ENCODE measurements around the gene SFT2D2. TPM values are rescaled to one million over a fixed set of nuclear protein-coding genes. Genes with fewer than 3 reads are reported as not detected.
A peak's percentile ranks its signal among the peaks of the same experiment; 100 is the strongest.
"Not testable (repeated sequence)": the region's sequence is repeated elsewhere in the genome, so short reads cannot be mapped to it uniquely, and the experiment has no call there.

SFT2D2 gene
- total RNA-seq, 2 donors from 2014 or later, result 32.5 to 34.3 TPM

DNA sequence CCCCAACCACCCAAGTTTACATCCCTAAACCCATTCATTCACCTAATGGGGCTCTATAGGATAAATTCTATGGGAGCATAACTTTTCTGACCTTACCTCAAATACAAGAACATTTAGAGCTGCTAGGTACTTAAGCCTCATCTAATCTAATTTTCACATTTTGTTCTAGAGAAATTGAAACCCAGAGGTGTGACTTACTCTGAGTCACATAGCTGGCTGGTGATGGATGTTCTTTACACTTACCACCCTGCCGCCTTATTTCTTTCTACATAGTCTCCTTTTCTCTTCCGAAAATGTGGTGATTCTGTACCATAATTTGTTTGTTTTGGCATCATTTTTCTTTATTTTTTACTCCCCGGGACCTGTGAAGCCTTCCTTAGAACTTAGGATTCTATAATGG lies 26.7 kb upstream of the SFT2D2 start:
- Histone ChIP-seq H3K27ac (ENCODE audit: low read depth, low read length) (no peak overlapping the region), H3K9me3 (ENCODE audit: control insufficient read depth, low read length) (peaks cover 7% of the 10 kb centered on the region), H3K36me3 (ENCODE audit: control insufficient read depth, insufficient read depth, low read length) (peaks cover 69% of the 10 kb centered on the region), H3K9ac (ENCODE audit: extremely low read depth, low read length, poor library complexity, severe bottlenecking) (no peak overlapping the region), H3K4me1 (ENCODE audit: control insufficient read depth, insufficient read depth, low read length) (peaks cover 2% of the 10 kb centered on the region), H3K4me3 (ENCODE audit: low read length) (peak overlapping the region; percentile 16), H3K27me3 (ENCODE audit: control insufficient read depth, insufficient read depth, low read length, poor library complexity, severe bottlenecking) (no peaks in the 10 kb centered on the region)
- H3K9me3 Mint-ChIP-seq, result peaks cover 2% of the 10 kb centered on the region
- H3K4me3 Mint-ChIP-seq, result no peak overlapping the region
- no peaks in the 10 kb centered on the region for H3K27me3 Mint-ChIP-seq (ENCODE audit: insufficient read depth)
- DNase-seq, result no peak
- TF ChIP-seq, protein P1, sequence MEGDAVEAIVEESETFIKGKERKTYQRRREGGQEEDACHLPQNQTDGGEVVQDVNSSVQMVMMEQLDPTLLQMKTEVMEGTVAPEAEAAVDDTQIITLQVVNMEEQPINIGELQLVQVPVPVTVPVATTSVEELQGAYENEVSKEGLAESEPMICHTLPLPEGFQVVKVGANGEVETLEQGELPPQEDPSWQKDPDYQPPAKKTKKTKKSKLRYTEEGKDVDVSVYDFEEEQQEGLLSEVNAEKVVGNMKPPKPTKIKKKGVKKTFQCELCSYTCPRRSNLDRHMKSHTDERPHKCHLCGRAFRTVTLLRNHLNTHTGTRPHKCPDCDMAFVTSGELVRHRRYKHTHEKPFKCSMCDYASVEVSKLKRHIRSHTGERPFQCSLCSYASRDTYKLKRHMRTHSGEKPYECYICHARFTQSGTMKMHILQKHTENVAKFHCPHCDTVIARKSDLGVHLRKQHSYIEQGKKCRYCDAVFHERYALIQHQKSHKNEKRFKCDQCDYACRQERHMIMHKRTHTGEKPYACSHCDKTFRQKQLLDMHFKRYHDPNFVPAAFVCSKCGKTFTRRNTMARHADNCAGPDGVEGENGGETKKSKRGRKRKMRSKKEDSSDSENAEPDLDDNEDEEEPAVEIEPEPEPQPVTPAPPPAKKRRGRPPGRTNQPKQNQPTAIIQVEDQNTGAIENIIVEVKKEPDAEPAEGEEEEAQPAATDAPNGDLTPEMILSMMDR (conservative IDR thresholded peaks at IDR 0.05), result no peak
- H3K36me3 Mint-ChIP-seq (ENCODE audit: low read depth), result peaks cover 45% of the 10 kb centered on the region
- 47 to 100% methylated on average over 1 to 3 of the region's 3 CpGs for WGBS, 2 experiments (ENCODE audit: insufficient coverage in 1 of 2, insufficient read length in 1 of 2)
- peaks cover 8% of the 10 kb centered on the region for H3K4me1 Mint-ChIP-seq
- no peak overlapping the region for H3K27ac Mint-ChIP-seq

DNA sequence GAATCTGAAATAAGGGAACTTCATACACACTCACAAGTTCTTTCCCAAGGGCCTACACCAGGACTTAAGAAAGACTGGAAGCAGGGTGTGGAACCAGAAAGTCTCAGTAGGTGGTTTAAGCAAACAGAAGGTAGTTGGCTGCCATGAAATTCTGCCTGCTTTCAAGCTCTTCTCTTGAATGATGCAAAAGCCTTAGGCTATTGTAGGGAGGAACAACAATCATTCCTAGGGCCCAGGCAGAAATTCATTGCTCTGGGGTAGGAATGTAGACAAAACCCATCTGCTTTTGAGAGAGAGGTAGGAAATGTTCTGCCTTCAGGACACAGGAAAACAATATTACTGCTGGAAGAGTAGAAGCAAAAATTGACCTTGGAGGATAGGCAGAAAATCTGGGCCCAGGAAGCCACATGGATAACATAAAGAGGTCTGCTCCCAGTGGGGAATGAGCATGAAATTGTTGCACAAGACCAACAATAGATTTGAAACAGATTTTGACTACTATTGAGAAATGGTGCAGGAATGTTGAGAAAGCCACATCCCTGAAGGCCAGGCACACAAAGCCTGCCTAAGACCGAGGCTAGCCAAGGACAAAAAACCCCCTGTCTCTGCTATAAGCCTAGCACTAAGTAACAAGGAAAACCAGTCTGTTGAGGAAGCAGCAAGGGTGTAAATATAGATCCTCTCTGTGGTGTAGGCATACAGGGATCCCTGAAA lies 22.7 kb upstream of the SFT2D2 start:
- Histone ChIP-seq H3K4me3 (ENCODE audit: low read length) (no peak overlapping the region), H3K27ac (ENCODE audit: low read depth, low read length) (no peak overlapping the region), H3K9me3 (ENCODE audit: control insufficient read depth, low read length) (peaks cover 31% of the 10 kb centered on the region), H3K4me1 (ENCODE audit: control insufficient read depth, insufficient read depth, low read length) (peaks cover 2% of the 10 kb centered on the region), H3K27me3 (ENCODE audit: control insufficient read depth, insufficient read depth, low read length, poor library complexity, severe bottlenecking) (no peaks in the 10 kb centered on the region), H3K36me3 (ENCODE audit: control insufficient read depth, insufficient read depth, low read length) (peaks cover 46% of the 10 kb centered on the region), H3K9ac (ENCODE audit: extremely low read depth, low read length, poor library complexity, severe bottlenecking) (no peak overlapping the region)
- H3K9me3 Mint-ChIP-seq, result peaks cover 31% of the 10 kb centered on the region
- peaks cover 8% of the 10 kb centered on the region for H3K4me1 Mint-ChIP-seq
- DNase-seq, result no peak
- H3K36me3 Mint-ChIP-seq (ENCODE audit: low read depth), result peaks cover 41% of the 10 kb centered on the region
- no peaks in the 10 kb centered on the region for H3K27me3 Mint-ChIP-seq (ENCODE audit: insufficient read depth)
- TF ChIP-seq, protein P1 (conservative IDR thresholded peaks at IDR 0.05), result no peak
- no peak overlapping the region for H3K27ac Mint-ChIP-seq
- WGBS, 2 experiments (ENCODE audit: insufficient coverage in 1 of 2, insufficient read length in 1 of 2), result 84 to 100% methylated on average over 1 of the region's 1 CpG
- no peak overlapping the region for H3K4me3 Mint-ChIP-seq

DNA sequence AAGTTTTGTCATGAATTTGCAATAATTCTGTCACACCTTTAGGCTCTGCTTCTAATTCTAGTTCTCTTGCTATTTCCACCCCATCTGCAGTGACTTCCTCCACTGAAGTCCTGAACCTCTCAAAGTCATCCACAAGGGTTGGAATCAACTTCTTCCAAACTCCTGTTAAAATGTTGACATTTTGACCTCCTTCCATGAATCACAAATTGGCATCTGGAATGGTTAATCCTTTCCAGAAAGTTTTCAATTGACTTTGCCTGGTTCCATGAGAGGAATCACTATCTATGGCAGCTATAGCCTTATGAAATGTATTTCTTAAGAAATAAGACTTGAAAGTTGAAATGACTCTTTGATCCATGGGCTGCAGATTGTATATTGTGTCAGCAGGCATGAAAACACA lies 19.7 kb upstream of the SFT2D2 start:
- H3K9me3 Mint-ChIP-seq, result peaks cover 49% of the 10 kb centered on the region

DNA sequence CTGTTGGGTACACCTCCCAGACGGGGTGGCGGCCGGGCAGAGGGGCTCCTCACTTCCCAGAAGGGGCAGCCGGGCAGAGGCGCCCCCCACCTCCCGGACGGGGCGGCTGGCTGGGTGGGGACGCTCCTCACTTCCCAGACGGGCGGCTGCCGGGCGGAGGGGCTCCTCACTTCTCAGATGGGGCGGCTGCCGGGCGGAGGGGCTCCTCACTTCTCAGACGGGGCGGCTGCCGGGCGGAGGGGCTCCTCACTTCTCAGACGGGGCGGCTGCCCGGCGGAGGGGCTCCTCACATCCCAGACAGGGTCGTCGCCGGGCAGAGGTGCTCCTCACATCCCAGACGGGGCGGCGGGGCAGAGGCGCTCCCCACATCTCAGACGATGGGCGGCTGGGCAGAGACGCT lies 18.1 kb upstream of the SFT2D2 start:
- Histone ChIP-seq H3K9me3 (ENCODE audit: control insufficient read depth, low read length) (peaks cover 55% of the 10 kb centered on the region), H3K36me3 (ENCODE audit: control insufficient read depth, insufficient read depth, low read length) (peaks cover 11% of the 10 kb centered on the region)
- not testable (repeated sequence) for H3K4me3 ChIP-seq (ENCODE audit: low read length); H3K27ac ChIP-seq (ENCODE audit: low read depth, low read length); H3K4me3 Mint-ChIP-seq; H3K4me1 Mint-ChIP-seq; H3K4me1 ChIP-seq (ENCODE audit: control insufficient read depth, insufficient read depth, low read length); DNase-seq; H3K27me3 ChIP-seq (ENCODE audit: control insufficient read depth, insufficient read depth, low read length, poor library complexity, severe bottlenecking); H3K27ac Mint-ChIP-seq; H3K9ac ChIP-seq (ENCODE audit: extremely low read depth, low read length, poor library complexity, severe bottlenecking); H3K27me3 Mint-ChIP-seq (ENCODE audit: insufficient read depth)
- WGBS, 2 experiments (ENCODE audit: insufficient coverage in 1 of 2, insufficient read length in 1 of 2), result 81% methylated on average over 19 of the region's 34 CpGs; no CpG with 5 or more reads in 1 of the 2 experiments
- Mint-ChIP-seq H3K36me3 (ENCODE audit: low read depth) (peaks cover 32% of the 10 kb centered on the region), H3K9me3 (peaks cover 61% of the 10 kb centered on the region)

More for the DNA sequence above, 19.7 kb upstream of the SFT2D2 start:
- no peak overlapping the region for H3K4me3 Mint-ChIP-seq
- Histone ChIP-seq H3K27ac (ENCODE audit: low read depth, low read length) (no peak overlapping the region), H3K4me3 (ENCODE audit: low read length) (peak overlapping the region; percentile 45), H3K36me3 (ENCODE audit: control insufficient read depth, insufficient read depth, low read length) (peaks cover 26% of the 10 kb centered on the region), H3K4me1 (ENCODE audit: control insufficient read depth, insufficient read depth, low read length) (no peaks in the 10 kb centered on the region), H3K9me3 (ENCODE audit: control insufficient read depth, low read length) (peaks cover 44% of the 10 kb centered on the region), H3K27me3 (ENCODE audit: control insufficient read depth, insufficient read depth, low read length, poor library complexity, severe bottlenecking) (no peaks in the 10 kb centered on the region), H3K9ac (ENCODE audit: extremely low read depth, low read length, poor library complexity, severe bottlenecking) (no peak overlapping the region)
- H3K27ac Mint-ChIP-seq, result no peak overlapping the region
- H3K4me1 Mint-ChIP-seq, result no peaks in the 10 kb centered on the region
- H3K36me3 Mint-ChIP-seq (ENCODE audit: low read depth), result peaks cover 40% of the 10 kb centered on the region
- peaks cover 1% of the 10 kb centered on the region for H3K27me3 Mint-ChIP-seq (ENCODE audit: insufficient read depth)
- no peak for DNase-seq
- TF ChIP-seq, protein P1 (conservative IDR thresholded peaks at IDR 0.05), result no peak
